GM19351 (cell line): ENCODE data around the gene CNOT10.
"Not testable (repeated sequence)": the region's sequence is repeated elsewhere in the genome, so short reads cannot be mapped to it uniquely, and the experiment has no call there.

Experiments
- ATAC-seq: cut with Tn5 transposase; IDR thresholded peaks from one replicate; pipeline ENCODE4 v1.9.1; 2021; ENCODE audit warnings: mild to moderate bottlenecking, moderate library complexity; ENCODE audit not compliant: unreplicated experiment

Gene CNOT10

GRCh38 chr3:32751377-32751776 lies 66.4 kb downstream of the CNOT10 start:
- ATAC-seq = no peak

DNA sequence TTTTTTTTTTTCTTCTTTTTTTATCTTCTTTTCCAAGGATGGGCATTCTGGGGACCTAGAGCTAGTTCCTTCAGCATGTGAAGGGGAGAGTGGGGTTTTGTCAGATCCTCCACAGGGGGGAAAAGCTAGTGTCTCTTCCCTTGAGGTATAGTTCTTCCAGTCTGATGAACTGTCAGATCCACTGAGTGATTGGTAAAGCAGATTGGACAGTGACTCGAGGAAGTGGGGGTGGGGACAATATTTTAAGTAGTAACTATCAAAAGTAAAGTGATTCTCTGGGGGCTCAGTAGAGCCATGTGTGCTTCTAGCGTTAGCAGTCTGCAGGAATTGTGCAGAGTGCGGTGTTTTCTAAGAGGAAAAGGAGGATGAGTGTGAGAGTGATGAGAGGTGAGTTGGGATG lies 70.8 kb downstream of the CNOT10 start:
- no peak for ATAC-seq

GRCh38 chr3:32757618-32758374 lies 72.8 kb downstream of the CNOT10 start:
- ATAC-seq = no peak

DNA sequence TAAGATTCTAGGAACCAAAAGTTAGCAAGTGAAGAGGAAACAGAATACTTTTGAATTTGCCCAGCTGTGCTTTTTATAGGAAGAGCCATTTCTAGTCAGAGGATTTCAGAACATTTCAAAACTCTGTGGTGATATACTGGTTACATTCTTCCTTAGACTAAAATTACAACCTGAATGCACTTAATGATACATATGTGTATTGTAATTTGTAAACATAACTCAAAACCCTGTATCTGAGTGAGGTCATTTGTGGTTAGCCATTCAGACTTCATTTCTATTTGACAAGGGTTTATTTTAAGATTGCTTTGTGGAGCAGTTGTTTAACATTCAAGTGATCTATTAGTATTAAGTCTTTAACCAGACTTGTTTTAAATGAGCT lies 73.4 kb downstream of the CNOT10 start:
- no peak for ATAC-seq

- no peak for ATAC-seq
Observed at GRCh38 chr3:32759342-32759741, 74.4 kb downstream of the CNOT10 start.

- no peak for ATAC-seq
Observed at GRCh38 chr3:32764481-32764880, 79.5 kb downstream of the CNOT10 start.

GRCh38 chr3:32778389-32778788 lies 93.4 kb downstream of the CNOT10 start:
- no peak for ATAC-seq

DNA sequence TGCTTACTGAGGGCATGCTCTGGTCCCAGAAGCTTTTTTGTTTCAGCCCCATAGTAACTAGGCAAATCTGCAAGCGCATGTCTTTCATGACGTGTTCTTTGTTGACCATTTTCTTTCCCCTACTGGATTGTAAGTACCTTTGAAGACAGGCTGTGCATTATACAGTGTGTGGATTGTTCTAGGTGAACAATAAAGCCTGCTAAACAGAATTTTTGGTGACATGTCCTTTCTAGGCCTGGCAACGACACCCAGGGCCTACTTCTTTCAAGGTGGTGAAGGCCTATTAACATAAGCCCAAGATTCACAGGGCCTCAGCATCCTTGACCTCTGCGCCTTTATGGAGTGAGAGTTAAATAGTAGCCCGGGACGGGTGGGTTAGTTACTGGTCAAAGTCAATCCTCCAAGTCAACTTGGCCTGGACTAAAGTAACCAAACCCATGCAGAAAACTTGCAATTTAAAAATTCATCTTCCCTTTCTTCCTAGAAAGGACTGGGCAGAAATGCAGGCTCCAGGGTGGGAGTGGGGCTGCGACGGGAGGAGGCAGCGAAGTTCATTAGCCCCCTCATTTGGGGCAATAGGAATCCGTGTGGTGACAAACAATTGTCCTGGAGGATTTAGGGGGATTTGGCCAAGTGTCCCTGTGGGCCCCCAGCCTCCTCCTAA lies 95.2 kb downstream of the CNOT10 start:
- ATAC-seq = no peak

DNA sequence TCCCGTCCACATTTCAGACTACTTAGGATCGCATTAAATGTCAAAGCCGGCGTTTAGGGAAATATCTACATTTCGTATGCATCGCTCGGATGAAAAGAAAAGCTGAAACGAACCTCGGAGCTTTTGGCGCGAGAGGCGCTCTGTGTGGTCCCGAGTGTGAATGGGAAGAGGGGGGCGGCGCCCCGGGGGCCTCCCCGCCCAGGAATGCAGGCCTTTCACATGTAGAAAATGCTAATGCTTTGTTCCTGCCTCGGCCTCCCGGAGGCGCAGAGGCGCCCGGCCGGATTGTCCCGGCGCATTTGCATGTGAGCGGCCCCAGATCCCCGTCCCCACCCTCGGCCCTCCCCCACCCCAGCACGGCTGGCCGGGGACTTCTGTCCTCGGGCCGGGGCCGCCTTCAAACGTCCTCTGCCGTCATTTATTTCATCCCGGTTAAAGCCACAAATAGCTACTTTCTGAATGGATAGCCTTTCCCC lies 95.8 kb downstream of the CNOT10 start:
- peak; percentile 28 for ATAC-seq

GRCh38 chr3:32781211-32781968 lies 96.4 kb downstream of the CNOT10 start:
- peak; percentile 95 for ATAC-seq

- not testable (repeated sequence) for ATAC-seq
Observed at GRCh38 chr3:32781969-32782270, 96.9 kb downstream of the CNOT10 start.

GRCh38 chr3:32782407-32782806 lies 97.4 kb downstream of the CNOT10 start:
- ATAC-seq = no peak

- no peak for ATAC-seq
Observed at GRCh38 chr3:32791833-32792232, 106.8 kb downstream of the CNOT10 start.

- no peak for ATAC-seq
Observed at GRCh38 chr3:32794487-32795308, 109.7 kb downstream of the CNOT10 start.

DNA sequence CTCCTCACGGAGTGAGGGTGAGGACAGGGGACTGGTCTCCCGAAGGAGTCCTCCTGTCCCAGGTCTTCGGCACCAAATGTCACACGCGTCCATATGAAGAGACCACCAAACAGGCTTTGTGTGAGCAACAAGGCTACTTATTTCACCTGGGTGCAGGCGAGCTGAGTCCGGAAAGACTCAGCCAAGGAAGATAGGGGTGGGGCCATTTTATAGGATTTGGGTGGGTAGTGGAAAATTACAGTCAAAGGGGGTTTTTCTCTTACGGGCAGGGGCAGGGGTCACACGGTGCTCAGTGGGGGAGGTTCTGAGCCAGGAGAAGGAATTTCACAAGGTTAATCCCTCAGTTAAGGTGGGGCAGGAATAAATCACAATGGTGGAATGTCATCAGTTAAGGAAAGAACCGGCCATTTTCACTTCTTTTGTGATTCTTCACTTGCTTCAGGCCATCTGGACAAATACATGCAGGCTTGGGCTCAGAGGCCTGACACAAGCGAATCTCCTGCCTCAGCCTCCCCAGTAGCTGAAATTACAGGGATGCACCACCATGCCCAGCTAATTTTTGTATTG lies 111.5 kb downstream of the CNOT10 start:
- not testable (repeated sequence) for ATAC-seq

DNA sequence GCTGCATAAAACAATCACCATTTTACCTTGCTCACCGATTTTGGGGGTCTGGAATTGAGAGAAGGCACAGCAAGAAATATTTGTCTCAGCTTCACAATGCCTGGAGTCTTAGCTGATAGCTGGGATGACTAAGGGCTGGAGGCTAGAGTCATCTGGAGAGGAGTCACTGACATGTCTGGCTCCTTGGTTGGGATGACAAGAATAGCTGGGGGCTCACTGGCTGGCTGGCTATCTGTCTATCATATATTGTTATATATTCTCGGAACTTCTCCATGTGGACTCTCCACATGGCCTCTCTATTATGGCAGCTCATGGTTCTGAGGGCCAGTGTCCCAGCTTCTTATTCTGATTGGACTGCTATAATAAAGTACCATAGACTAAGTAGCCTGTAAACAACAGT lies 112.8 kb downstream of the CNOT10 start:
- no peak for ATAC-seq

DNA sequence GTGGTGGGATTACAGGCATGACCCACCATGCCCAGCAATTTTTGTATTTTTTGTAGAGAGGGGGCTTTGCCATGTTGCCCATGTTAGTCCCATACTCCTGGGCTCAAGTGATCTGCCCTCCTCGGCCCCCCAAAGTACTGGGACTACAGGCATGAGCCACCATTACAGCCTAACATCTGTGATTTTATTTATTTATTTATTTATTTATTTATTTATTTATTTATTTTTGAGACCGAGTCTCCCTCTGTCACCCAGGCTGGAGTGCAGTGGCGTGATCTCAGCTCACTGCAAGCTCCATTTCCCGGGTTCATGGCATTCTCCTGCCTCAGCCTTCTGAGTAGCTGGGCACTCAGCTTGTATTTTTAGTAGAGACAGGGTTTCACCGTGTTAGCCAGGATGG lies 116.5 kb downstream of the CNOT10 start:
- ATAC-seq = not testable (repeated sequence)

DNA sequence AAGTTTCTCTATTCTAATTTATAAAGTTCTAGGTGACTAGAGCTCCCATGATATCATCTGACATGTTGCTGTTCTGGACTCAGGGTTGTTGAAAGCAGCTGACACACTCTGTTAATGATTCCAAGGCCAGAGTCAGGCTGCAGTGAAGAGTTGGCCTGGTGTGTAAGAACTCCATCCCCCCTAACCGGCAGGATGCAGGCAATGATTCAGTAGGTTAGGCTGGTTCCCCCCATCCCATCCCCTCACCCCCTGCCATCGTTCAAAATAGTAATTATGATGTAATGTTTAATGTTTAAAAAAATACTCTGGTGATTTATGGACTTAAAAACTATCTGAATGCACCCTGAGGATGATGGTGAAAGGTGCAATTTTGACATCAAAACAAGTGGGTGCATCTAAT lies 128.2 kb downstream of the CNOT10 start:
- no peak for ATAC-seq

GRCh38 chr3:32814361-32814760 lies 129.4 kb downstream of the CNOT10 start:
- no peak for ATAC-seq

DNA sequence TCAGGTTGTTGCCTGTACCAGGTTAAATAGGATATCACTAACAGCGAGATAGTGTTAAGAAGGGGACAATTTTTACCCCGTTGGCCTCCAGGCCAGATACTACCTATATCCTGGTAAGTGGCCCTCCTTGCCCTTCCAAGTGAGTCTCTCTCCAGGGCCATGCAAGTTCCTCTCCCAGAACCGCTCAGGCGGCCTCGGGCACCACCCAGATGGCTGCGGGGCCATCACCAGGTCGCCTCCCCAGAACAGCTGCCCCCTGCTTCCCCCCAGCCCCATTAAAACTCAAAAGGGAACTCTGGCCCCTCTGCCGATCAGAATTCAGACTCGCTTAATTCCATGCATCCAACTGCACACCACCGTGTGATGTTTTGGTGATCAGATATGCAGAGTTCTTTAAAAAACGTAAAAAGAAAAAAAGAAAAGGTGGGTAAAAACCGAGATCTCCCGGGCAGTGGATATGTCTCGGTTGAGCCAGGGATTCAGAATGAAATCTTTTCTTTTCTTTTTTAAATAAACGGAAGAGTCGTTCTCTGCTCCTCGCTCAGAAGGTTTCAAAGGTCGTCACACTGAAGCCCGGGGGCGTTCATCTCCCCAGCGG lies 131.0 kb downstream of the CNOT10 start:
- ATAC-seq = no peak
